Measurements from ENCODE around the gene APOBEC3H. TPM values are rescaled to one million over a fixed set of nuclear protein-coding genes. Genes with fewer than 3 reads are reported as not detected.

The APOBEC3H gene
- total RNA-seq, 1 experiment from 2014 or later: 0.81 TPM

- DNase-seq (ENCODE audit: low spot score): peak; percentile 29
Measured at GRCh38 chr22:39135092-39135896, 38.2 kb downstream of the APOBEC3H start.

GRCh38 chr22:39136317-39136716, 39.3 kb downstream of the APOBEC3H start:
- DNase-seq (ENCODE audit: low spot score): no peak

GRCh38 chr22:39138357-39138997, 41.4 kb downstream of the APOBEC3H start:
- no peak for DNase-seq (ENCODE audit: low spot score)

- no peak for DNase-seq (ENCODE audit: low spot score)
Measured at GRCh38 chr22:39139933-39140332, 42.9 kb downstream of the APOBEC3H start.

- no peak for DNase-seq (ENCODE audit: low spot score)
Measured at GRCh38 chr22:39142088-39142680, 45.1 kb downstream of the APOBEC3H start.

GRCh38 chr22:39144101-39144767, 47.2 kb downstream of the APOBEC3H start:
- peak; percentile 38 for DNase-seq (ENCODE audit: low spot score)

- DNase-seq (ENCODE audit: low spot score): no peak
Measured at GRCh38 chr22:39146256-39147101, 49.4 kb downstream of the APOBEC3H start.

- no peak for DNase-seq (ENCODE audit: low spot score)
Measured at GRCh38 chr22:39147335-39148025, 50.4 kb downstream of the APOBEC3H start.

- DNase-seq (ENCODE audit: low spot score): no peak
Measured at GRCh38 chr22:39148026-39148726, 51.1 kb downstream of the APOBEC3H start.

- no peak for DNase-seq (ENCODE audit: low spot score)
Measured at GRCh38 chr22:39148727-39149535, 51.9 kb downstream of the APOBEC3H start.

GRCh38 chr22:39149915-39150847, 53.1 kb downstream of the APOBEC3H start:
- DNase-seq (ENCODE audit: low spot score): no peak

GRCh38 chr22:39150848-39151215, 53.8 kb downstream of the APOBEC3H start:
- DNase-seq (ENCODE audit: low spot score): no peak

GRCh38 chr22:39151329-39151975, 54.4 kb downstream of the APOBEC3H start:
- DNase-seq (ENCODE audit: low spot score): no peak

GRCh38 chr22:39152024-39152510, 55.0 kb downstream of the APOBEC3H start:
- no peak for DNase-seq (ENCODE audit: low spot score)

GRCh38 chr22:39152511-39153219, 55.6 kb downstream of the APOBEC3H start, which contains the start of gene CBX7:
CBX7 (minus strand) TSS chr22:39152680; CDS start chr22:39152444, 236 bp downstream.
- DNase-seq (ENCODE audit: low spot score): peak; percentile 41

GRCh38 chr22:39153220-39153717, 56.2 kb downstream of the APOBEC3H start:
- no peak for DNase-seq (ENCODE audit: low spot score)

All from A172 (cell line).